NCI-H460 (cell line): ENCODE measurements around the gene TIGAR. TPM values are rescaled to one million over a fixed set of nuclear protein-coding genes. Genes with fewer than 3 reads are reported as not detected.

Experiments used
- DNase-seq: peaks from one replicate; pipeline ENCODE4 v3.0.0-alpha.2; 2016; ENCODE audit warnings: low read depth; ENCODE audit errors: extremely low read depth
- polyA plus RNA-seq: library from polyadenylated mRNA; depleted of rRNA; stranded (reverse); fragments of >200 nt; gene quantifications from 2 replicates; pipeline ENCODE4 v1.2.3, GENCODE V29; 2014; cell fraction: nucleus; rRNA removed
- total RNA-seq: library from RNA; depleted of rRNA; stranded (reverse); fragments of >200 nt; shearing (Covaris generic); gene quantifications from 2 replicates; pipeline ENCODE4 v1.2.3, GENCODE V29; 2014; rRNA removed

The TIGAR gene, protein sequence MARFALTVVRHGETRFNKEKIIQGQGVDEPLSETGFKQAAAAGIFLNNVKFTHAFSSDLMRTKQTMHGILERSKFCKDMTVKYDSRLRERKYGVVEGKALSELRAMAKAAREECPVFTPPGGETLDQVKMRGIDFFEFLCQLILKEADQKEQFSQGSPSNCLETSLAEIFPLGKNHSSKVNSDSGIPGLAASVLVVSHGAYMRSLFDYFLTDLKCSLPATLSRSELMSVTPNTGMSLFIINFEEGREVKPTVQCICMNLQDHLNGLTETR
- 14.1 and 22.0 TPM in 2 replicates for total RNA-seq
- 5.1 and 13.1 TPM in 2 replicates for polyA plus RNA-seq

DNA sequence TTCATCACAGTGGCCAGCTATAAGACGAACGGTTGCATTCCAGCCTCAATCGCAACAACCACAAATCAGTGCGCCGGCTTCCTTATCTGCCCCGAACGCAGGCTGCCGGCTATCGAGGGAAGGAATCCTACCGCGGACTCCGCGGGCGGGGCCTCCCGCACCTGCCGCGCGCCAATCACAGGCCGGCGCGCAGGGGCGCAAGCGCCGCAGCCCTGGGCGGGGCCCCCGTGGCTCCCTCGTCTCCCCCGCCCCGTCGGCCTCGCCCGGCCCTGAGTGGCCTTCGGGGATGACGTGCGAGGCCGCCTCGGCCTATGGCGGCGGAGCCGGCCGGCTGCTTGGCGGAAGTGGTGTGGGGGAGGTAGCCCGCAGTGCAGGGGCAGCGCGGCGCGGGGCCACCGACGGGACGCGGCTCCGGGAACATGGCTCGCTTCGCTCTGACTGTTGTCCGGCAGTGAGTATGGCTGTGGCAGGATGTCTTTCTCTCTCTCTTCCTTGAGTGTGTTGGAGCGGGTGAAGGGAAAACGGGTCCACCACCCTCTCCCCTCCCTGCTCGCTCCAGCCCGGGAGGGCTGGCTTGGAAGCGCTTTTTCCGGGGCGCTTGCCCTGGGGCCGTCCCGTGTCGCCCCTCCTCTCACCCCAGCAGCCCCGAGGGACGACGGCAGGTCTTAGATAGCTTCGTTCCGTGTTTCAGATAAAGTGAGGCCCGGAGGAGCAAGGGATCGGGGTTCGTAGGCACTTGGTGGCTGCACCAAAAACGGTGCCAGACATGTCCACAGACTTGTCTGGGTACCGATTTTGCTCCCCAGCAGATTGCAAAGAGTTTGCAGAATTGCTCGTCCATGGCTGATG, at the start of gene TIGAR:
Gene TIGAR, plus strand, starts transcription at position 361 of the 849 bp plus-strand sequence. Its CDS starts 59 bp downstream, at position 420.
- peak; percentile 88 for DNase-seq

DNA sequence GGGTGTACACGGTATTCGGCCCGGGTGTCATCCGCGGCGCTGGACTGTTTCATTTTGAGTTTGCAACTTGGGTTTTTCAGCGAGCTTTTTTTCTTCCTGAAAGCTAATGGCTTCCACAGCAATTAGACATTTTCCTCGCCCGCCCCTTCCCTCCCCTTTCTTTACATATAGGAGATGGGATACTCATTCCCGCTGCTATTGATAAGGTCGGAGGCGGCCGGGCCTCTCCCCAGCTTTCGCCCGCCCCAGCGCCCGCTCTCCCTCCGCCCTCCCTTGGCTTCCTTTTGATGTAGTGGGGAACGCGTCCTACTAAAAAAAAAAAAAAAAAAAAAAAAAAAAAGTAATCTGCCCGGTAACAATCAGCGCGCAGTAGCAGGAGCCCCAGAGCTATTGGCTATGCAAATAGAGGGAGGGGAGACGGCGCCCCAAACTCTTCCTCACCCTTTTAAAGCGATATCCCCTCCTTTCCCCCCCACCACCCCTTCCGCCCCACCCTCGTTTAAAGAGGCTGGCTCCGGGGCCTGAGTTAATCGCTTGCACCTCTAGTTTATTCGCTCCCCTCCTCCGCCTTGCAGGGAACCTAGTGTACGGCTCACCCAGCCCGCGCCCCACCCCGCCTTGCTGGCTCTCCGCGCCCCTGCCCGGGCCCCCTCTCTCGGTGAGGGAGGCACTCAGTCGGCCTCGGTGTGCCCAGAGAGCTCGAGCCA, 49.1 kb upstream of the TIGAR start:
- DNase-seq = no peak

DNA sequence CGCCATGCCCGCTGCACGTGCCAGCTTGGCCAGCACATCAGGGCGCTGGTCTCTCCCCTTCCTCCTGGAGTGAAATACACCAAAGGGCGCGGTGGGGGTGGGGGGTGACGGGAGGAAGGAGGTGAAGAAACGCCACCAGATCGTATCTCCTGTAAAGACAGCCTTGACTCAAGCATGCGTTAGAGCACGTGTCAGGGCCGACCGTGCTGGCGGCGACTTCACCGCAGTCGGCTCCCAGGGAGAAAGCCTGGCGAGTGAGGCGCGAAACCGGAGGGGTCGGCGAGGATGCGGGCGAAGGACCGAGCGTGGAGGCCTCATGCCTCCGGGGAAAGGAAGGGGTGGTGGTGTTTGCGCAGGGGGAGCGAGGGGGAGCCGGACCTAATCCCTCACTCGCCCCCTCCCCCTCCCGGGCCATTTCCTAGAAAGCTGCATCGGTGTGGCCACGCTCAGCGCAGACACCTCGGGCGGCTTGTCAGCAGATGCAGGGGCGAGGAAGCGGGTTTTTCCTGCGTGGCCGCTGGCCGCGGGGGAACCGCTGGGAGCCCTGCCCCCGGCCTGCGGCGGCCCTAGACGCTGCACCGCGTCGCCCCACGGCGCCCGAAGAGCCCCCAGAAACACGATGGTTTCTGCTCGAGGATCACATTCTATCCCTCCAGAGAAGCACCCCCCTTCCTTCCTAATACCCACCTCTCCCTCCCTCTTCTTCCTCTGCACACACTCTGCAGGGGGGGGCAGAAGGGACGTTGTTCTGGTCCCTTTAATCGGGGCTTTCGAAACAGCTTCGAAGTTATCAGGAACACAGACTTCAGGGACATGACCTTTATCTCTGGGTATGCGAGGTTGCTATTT, 48.4 kb upstream of the TIGAR start:
- no peak for DNase-seq

DNA sequence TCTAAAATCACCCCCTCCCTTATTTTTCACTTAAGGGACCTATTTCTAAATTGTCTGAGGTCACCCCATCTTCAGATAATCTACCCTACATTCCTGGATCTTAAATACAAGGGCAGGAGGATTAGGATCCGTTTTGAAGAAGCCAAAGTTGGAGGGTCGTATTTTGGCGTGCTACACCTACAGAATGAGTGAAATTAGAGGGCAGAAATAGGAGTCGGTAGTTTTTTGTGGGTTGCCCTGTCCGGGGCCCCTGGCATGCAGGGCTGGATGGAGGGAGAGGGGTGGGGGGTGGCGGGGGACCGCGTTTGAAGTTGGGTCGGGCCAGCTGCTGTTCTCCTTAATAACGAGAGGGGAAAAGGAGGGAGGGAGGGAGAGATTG, 47.8 kb upstream of the TIGAR start:
- no peak for DNase-seq

DNA sequence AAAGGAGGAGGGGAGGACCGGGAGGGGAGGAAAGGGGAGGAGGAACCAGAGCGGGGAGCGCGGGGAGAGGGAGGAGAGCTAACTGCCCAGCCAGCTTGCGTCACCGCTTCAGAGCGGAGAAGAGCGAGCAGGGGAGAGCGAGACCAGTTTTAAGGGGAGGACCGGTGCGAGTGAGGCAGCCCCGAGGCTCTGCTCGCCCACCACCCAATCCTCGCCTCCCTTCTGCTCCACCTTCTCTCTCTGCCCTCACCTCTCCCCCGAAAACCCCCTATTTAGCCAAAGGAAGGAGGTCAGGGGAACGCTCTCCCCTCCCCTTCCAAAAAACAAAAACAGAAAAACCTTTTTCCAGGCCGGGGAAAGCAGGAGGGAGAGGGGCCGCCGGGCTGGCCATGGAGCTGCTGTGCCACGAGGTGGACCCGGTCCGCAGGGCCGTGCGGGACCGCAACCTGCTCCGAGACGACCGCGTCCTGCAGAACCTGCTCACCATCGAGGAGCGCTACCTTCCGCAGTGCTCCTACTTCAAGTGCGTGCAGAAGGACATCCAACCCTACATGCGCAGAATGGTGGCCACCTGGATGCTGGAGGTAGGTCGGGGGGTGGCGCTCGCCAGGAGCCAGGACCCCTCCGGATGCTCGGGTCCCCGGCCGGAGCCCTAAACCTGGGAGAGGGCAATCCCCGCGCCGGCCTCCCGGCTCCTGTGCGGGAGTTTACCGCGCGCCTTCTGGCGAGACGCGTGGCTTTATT, 47.2 kb upstream of the TIGAR start, which contains the start of gene CCND2:
Gene CCND2, plus strand, starts transcription at position 111 of the 744 bp plus-strand sequence. Its CDS starts 279 bp downstream, at position 390.
- DNase-seq = no peak

DNA sequence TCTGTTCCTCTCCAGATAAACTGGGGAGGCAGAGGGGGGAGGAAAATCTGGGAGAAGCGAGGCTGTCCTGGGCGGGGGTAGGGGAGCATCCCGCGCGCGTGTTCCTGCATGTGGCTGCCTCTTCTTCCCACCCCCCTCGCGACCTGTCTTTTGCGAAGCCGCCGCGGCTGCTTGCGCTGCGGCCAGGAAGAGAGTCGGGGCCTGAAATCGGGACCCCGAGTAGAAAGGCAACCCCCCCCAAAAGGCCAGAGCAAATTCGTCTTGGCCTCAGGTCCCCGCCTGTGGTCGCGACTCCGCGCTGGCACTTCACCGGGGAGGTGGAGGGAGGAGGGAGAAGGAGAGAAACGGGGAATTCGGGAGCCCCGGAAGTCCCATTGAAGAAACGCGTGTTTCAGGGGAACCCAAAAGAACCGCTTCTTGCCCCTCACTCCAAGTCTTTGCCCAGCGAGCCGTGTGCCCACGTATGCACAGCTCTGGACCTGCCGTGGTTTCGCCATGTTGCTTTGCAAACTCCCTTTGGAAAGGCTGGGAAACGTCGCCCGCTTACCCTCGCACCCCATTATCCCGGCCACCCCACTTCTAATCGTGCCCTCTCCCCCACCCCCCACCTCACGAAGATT, 46.5 kb upstream of the TIGAR start:
- DNase-seq = no peak

DNA sequence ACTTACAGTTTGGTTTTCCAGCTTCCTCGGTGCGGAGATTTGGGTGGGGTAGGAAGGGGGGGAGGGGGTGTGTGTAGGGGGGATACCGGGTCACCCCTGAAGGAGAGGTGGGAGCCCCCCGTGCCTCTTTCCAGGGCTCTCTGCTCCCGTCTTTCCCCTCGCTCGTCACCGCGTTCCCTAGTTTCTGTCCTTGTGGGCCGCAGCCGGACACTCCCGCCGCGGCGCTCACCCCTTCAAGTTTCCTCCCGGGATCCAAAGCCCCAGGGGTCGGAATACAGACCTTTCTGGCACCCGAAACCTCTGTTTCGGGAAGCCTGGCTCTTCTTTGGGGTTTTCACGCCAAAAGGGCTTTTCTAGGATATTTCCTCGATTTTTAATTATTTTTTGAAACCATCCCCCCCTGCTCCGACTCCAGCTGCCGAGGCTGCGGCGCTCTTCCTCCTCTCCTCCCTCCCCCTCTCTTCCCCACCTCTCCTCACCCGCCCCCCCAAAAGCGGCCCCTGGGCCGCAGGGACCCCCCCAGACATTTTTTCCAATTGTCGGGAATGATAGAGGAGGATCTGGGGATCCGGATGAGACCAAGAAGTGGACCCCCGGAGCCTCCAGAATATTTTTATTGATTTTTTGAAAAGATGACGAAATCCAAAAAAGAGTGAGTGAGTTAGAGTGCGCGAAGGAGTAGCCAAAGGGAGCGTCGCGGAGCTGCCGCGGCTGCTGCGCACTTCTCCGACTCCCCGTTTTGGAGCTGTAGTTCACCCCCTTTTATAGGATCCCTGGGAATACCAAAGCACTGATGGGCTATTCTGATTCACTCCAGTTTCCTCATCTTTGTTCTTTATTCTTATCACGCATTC, 45.8 kb upstream of the TIGAR start:
- no peak for DNase-seq

DNA sequence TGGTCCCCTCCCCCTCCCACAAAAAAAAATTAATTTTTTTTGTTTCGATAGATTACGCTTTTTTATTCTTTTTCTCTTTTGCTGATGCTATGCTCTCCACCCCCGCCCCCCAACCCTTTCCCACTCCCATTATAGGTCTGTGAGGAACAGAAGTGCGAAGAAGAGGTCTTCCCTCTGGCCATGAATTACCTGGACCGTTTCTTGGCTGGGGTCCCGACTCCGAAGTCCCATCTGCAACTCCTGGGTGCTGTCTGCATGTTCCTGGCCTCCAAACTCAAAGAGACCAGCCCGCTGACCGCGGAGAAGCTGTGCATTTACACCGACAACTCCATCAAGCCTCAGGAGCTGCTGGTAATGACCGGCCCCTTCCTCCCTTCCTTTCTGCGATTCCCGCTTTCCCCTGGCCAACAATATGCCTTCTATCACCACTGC, 45.1 kb upstream of the TIGAR start:
- no peak for DNase-seq

DNA sequence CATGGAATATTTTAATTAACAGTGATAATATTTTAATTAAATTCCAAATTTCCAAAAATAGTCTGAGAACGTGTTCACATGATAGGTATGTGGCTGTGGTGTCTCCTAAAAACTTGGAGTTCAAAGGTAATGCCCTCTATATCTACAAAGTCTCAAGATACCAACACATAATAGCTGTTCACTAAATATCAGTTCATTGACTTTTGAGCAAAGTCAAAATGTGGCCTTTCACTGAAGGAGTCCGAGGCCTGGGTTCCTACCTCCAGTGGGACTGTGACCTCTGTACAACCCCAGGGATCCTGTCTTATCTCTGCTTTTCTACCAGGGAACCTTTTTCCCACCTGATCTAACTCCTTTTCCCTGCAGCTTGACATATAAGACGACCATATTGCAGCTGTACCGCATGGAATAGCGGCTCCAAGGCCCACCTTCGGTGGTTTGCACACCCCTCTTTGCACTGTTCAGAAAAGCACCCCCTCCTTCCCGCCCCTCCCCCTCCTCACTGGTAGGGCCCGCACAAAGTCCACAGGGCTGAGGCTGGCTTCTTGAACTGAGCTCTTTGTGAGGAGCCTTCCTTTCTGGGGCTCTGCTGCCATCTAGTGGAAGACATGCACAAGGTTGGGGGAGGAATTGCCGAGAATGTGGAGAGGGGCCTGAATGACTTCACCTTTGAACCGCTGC, 44.3 kb upstream of the TIGAR start:
- DNase-seq = peak; percentile 74

DNA sequence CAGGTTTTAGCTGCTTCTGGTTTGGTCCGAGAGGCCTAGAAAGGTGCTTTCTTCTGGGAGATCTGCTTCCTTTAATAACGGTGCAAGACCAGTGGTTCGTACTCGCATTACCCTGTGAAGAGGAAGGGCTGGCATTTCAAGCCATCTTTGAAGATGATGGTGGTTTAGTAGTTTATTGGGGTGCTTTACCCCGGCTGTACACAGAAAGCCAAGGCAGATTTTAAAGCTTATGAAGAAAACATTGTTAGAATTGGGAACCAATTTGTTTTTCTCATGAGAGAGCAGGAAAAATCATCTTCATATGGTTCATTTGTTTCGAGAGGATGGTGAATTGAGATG, 43.8 kb upstream of the TIGAR start:
- DNase-seq = no peak

DNA sequence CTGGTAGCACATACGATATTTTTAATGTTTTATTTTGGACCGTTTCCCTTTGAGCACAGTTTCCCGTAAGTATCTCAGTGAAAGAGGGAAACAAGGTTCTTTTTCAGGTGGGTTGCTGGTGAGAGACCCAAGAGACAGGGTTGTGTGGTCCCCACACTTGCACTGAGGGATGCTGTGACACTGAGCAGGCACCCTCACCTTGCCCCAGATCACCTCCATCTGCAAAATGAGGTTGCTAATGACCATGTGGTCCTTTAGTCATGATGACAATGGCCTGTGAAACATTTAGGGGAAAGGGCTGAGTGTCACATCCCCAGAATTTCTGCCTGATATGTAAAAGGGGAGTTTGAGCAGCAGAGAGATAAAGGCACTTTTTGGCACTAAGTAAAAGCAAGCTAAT, 43.2 kb upstream of the TIGAR start:
- no peak for DNase-seq

DNA sequence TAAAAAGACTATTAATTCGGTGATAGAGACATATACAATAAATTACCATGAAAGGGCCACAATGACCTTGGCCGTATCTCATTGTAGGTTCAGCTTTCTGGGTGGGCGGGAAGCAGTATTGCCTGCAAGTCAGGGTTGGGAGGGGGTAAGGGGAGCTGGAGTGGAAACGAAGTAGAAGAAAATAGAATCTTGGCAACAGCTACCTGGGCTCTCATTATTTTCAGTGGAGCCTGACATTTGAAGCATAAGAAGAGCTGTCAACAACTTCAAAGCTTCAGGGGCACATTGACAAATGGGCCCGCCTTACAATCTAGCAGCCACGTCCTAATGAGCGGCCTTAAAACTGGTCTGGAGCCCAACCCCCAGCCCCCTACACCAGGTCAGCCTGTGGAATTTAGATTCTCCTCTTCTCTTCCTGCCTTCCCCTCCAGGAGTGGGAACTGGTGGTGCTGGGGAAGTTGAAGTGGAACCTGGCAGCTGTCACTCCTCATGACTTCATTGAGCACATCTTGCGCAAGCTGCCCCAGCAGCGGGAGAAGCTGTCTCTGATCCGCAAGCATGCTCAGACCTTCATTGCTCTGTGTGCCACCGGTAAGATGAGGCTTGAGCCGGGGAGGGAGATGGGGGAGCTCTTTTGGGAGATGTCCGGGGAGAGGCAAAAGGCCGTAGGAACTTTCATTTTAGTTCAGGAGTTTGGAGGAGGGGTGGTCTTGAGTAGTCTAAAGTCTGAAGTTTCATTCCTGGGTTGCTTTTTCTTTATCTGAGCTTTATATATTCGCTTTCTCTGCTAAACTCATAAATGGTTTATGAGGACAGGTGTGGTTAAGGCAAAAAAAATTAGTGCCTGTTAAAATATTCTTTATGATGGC, 42.5 kb upstream of the TIGAR start:
- no peak for DNase-seq

DNA sequence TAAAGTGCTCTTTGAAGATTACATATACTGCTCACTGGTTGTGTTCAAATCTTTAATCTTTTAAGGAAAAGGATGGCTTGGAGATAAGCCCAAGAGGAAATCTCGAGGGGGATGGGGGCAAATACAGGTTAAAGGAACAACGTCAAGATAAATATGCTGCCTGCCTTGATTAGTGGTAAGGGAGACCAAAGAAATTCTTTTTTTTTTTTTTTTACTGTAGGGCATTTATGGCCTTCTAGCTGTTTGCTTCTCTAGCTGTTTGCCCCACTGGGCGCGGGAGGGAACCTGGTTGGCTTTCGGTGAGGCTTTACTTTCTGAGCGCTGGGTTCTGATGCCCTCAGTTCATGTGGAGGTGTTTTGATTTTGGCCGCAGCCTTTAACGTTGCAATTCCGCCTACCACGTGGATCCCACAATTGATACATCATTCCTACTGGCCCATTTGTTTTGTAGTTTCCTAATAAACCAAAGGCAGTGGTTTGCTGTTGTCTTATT, 41.8 kb upstream of the TIGAR start:
- DNase-seq = no peak

DNA sequence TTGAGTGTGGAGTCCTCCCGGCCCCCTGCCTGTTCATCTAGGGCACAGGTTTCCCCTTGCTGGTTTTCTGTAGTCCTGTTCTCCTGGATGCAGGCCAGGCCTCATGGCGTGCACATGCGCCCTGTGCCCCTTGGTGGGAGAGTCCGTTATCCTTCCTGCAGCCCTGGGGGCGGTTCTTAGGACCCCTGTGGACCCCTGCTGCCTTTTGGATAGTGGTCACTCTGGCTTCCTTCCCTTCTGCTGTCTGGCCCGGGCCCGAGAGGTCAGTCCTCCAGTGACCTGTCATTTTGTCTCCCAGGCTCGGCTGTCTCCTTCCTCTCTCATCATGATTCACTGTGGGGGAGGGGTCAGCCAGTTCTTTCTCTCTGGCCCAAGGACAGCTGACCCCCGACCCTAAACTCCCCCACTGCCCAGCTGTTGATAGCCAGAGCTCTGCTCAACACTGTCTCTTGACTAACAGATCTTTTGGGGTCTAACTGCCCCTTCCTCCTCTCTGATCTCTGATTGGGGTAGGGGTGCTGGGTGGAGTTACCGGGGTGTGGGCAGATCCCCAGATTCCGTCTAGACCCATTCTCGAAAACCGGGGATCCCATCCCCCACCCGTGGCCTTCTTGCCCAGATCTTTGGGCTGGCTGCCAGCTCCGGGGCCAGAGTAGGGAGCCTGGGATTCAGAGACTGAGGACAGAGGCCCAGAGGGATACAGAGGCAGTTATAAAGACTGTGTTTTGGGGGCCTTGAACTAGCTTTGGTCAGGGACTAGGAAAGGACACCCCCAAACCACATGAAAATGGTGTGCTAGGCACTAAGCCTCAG, 40.5 kb upstream of the TIGAR start:
- DNase-seq = no peak

DNA sequence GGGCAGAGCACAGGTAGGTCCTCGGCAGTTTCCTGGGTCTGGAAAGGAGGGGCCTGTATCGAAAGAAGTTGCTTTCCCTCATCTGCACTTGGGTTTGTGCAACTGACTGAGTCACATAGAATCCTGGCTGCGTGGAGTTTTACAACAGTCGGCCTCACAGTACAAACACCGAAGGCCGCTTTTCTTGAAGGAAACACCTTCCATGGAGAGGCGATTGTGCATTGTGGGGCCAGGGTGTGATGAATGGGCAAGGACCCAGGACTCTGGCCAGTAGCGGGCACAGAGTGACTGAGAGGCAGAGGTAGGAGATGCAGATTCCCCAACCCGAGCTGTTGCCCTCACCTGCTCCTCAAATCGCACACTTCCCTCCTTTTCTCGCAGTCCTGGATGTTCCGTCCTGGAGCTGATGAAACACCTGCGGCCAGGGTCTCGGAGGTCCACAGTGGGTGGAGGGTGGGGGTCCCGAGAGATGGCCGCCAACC, 39.8 kb upstream of the TIGAR start:
- DNase-seq = no peak
